GM21825 (cell line): ENCODE results near the gene PC.

Experiments
- ATAC-seq: cut with Tn5 transposase; IDR thresholded peaks from one replicate; pipeline ENCODE4 v1.9.1; 2021; ENCODE audit warnings: mild to moderate bottlenecking, moderate library complexity; ENCODE audit not compliant: unreplicated experiment

Gene PC

GRCh38 chr11:66857234-66857926 is 100.8 kb downstream of the PC start:
- no peak for ATAC-seq

GRCh38 chr11:66856496-66857233 is 101.5 kb downstream of the PC start, which contains the start of gene LRFN4:
Gene LRFN4, plus strand, starts transcription at chr11:66857064. Its CDS starts 681 bp downstream, at chr11:66857745.
- peak; percentile 19 for ATAC-seq

- peak; percentile 58 for ATAC-seq
Observed at GRCh38 chr11:66855574-66856495, 102.3 kb downstream of the PC start.

GRCh38 chr11:66854729-66855211 is 103.4 kb downstream of the PC start:
- ATAC-seq, result no peak

DNA sequence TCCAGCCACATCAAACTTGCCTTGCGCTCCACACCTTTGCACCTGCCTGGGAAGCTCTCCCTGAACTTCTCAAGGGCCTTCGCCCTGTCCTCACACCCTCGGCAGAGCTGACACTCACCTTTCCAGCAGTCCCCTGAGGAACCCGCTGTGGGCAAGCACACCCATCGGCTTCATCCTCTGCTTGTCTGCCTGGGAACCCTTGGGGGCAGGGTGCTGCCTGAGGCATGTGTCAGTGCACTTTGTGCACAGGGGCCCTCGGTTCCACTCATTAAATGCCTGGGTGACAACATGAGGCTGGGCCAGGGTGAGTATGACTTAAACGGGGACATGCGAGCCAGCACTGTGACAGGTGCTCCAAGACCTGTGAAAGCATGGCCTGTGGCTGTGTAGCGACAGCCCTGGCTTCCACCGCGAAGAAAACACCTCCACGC is 103.9 kb downstream of the PC start:
- no peak for ATAC-seq

- ATAC-seq, result no peak
Observed at GRCh38 chr11:66853242-66854229, 104.6 kb downstream of the PC start.

DNA sequence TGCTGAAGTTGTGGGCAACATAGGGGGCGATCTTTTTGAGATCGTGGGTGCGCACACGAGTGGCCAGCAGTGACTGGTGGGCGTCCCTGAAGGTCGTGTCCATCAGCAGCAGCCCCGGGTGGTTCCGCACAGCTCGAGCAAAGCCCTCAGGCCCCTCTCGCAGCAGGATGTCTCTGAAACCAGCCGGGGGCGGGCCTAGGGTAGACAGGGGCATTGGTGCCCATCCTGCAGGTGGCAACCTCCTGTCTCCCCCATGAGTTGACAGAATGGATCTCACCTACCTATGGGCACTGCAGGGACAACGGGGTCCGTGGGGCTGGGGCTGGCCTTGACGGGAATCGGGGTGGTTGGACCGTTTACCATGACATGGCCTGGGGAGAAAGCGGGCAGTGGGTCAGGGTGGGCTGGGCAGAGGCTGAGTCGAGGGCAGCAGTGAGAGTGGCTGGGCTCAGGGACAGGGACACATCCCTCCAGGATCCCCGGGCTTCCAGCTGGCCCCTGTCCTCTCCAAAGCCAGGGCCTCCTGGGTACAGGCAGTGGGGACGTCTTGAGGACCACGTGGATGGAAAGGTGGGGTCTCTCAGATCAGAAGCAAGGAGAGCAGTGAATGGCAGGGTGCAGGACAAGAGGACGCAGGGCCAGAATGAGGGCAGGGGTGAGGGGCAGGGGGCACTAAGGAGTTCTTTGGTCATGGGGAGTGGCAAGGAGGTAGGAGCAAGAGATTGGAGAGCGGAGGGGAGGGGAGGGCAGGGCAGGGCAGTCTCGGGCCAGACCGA is 105.5 kb downstream of the PC start:
- ATAC-seq, result no peak

- ATAC-seq, result no peak
Observed at GRCh38 chr11:66851698-66852465, 106.3 kb downstream of the PC start.

DNA sequence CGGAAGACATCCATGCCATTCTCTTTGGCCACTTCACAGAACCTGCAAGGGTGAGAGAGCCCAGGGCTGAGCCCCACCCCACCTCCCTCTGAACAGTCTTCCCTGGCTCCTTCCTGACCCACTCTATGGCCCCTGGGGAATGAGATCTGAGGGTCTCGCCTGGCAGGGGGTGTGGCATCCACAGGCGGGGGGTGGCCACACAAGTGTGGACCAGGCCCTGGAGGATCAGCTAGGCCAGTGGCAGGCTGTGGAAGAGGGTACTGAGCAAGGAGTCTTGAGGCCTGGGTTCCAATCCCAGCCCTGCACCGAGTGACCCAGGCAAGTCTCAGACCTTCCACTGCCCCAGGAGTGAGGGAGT is 107.0 kb downstream of the PC start:
- ATAC-seq, result no peak

GRCh38 chr11:66850588-66851238 is 107.5 kb downstream of the PC start:
- no peak for ATAC-seq

DNA sequence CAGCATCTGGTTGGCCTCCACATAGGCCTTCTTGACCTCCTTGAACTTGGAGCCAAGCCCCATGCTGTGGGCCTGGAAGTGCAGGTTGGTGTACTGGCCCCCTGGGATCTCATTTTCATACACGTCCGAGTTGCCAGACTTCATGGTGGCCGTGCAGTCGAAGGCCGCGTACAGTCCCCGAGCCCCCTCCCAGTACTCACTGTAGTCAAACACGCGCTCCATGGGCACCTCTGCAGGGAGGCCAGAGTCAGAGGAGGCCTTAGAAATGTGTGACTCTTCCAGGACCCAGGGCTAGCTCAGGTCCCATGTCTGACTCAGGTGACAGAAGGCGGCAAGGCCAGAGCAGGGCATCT is 108.0 kb downstream of the PC start:
- no peak for ATAC-seq

DNA sequence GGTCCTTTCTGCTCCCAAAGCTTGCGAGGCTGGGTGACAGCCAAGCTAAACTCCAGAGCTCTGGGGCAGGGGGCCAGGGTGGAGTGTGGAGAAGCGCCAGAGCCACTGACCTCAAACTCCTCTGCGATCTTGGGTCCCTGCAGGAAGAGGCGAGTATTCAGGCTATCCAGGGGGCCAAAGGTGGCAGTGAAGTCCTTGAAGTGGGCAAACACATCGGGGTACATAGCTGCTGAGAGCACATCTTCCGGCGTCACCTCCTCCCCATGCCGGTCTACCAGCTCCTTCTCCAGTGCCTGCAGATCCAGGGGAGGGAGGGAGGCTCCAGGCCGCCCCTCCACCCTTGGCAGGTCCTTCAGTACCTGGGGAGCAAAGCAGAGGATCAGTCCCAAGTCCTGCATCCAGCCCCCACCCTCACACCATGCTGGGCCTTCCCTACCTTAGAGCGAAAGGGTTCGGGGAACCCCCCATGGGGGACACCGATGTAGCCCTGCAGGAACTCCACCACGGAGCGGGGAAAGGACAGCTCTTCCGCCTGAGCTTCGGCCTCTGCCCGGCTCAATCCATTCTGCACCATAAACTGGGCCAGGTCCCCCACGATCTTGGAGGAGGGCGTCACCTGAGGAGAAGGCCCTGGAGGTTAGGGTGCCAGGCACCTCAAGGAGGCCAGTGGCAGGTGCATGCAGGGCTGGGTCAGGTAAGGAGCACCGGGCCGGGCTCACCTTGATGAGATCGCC is 108.5 kb downstream of the PC start:
- no peak for ATAC-seq

- no peak for ATAC-seq
Observed at GRCh38 chr11:66848671-66849500, 109.3 kb downstream of the PC start.

DNA sequence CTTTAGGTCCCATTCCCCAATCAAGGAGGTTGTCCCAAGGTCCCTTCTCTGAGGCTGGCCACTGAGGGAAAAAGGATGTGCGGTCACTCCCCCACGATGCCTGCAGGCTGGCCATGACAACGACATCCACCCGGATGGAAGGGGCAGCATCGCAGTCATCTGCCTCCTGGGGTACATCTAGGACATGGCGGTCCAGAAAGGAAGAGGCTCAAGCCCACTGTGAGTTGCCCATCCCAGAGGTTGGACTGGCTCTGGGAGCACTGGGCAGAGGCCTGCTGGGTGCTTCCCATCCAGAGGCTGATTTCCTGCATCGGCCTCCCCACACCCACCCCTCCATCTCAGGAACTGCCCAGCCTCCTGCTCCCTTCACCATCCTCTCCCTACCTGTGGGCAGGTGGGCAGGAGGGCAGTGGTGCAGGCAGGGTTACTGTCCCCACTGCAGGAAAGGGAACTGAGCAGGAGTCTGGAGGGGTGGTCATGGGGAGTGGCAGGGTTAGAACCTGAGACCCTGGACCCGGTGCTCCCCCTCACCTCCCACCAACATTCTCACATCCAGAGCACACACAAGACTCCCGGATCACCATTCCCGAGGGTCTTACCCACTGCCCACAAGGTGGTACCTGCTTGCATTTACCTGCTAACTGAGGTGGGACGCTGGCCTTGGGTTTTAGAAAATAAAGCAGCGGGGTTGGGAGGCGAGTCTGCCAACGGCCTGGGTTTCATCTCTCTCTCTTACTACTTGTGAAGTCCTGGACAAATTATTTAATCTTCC is 110.5 kb downstream of the PC start:
- ATAC-seq, result no peak

DNA sequence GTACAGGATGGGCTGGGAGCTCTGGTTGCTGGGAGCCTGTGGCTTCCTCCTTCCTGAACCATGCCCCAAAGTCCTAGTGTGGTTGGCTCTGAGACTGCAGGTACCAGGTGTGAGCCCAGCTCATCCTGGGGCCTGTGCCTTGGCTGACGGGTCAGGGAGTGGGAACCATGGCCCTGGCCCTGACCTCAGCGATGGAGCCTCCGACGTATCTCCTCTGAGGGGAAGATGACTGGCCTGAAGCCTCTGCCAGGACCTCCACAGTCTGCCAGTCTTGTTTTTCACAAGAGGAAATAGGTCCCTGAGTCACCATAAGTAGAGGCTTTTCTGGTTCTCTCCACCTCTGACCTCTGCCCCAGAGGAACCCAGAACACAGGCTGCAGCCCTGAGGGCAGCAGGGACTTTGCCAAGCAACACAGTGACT is 111.5 kb downstream of the PC start:
- ATAC-seq, result no peak

DNA sequence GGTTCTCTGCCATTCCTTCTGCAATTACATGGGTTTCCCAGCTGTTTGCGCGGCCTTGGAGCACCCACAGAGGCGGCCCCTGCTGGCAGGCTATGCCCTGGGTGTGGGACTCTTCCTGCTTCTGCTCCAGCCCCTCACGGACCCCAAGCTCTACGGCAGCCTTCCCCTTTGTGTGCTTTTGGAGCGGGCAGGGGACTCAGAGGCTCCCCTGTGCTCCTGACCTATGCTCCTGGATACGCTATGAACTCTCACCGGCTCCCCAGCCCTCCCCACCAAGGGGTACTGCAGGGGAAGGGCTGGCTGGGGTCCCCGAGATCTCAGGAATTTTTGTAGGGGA is 112.3 kb downstream of the PC start:
- ATAC-seq, result no peak
